Caco-2 (cell line): ENCODE data around the gene FLRT3. TPM values are rescaled to one million over a fixed set of nuclear protein-coding genes. Genes with fewer than 3 reads are reported as not detected.
A peak's percentile ranks its signal among the peaks of the same experiment; 100 is the strongest.

Source experiments
- BruUV-seq: library from RNA; stranded (reverse); fragments of 400-500 nt; replicated peaks from 2 replicates; lab custom pipeline; 2021; lab: Mats Ljungman, UMichigan
- CTCF ChIA-PET: fragments of 300-600 bp; sonication (Branson Sonifier 250); formaldehyde crosslinking; loops from one replicate; lab custom pipeline; 2022; ENCODE audit warnings: antibody characterized with exemption; lab: Charles Lee
- POLR2A ChIA-PET: fragments of 300-600 bp; sonication (Branson Sonifier 250); formaldehyde crosslinking; loops from one replicate; lab custom pipeline; 2022; ENCODE audit warnings: antibody characterized with exemption; lab: Charles Lee
- DNase-seq, 2 experiments: peaks; one replicate each; pipeline versions ENCODE4 v3.0.0 to v3.0.0-alpha.2; 2020 to 2022
- H3K27me3 ChIP-seq: replicated peaks from 2 replicates; pipeline ENCODE4 v1.6.0; 2011; ENCODE audit warnings: low read length; ENCODE audit not compliant: control insufficient read depth, insufficient read depth
- H3K36me3 ChIP-seq: 2 replicates; pipeline ENCODE4 v1.5.1; 2011; ENCODE audit warnings: low read length; ENCODE audit not compliant: control insufficient read depth, insufficient read depth
- H3K4me1 ChIP-seq: fragments of 250-450 bp; sonication (Bioruptor Pico); 2 replicates; pipeline ENCODE4 v1.5.1; 2020; ENCODE audit warnings: mild to moderate bottlenecking
- H3K4me3 ChIP-seq: 2 replicates; pipeline ENCODE4 v1.5.1; 2011; ENCODE audit warnings: low read depth, mild to moderate bottlenecking, control low read depth, low read length
- H3K9me3 ChIP-seq: fragments of 250-450 bp; sonication (Bioruptor Pico); 2 replicates; pipeline ENCODE4 v1.5.1; 2020; ENCODE audit warnings: mild to moderate bottlenecking, moderate library complexity
- H3K27ac Mint-ChIP-seq: one replicate; pipeline ENCODE4 v1.8.0; 2022; ENCODE audit warnings: mixed read lengths; ENCODE audit not compliant: unreplicated experiment
- H3K27me3 Mint-ChIP-seq: one replicate; pipeline ENCODE4 v1.8.0; 2022; ENCODE audit warnings: mixed read lengths; ENCODE audit not compliant: insufficient read depth, unreplicated experiment
- H3K36me3 Mint-ChIP-seq: one replicate; pipeline ENCODE4 v1.8.0; 2022; ENCODE audit warnings: mild to moderate bottlenecking, mixed read lengths; ENCODE audit not compliant: insufficient read depth, unreplicated experiment
- H3K4me1 Mint-ChIP-seq: one replicate; pipeline ENCODE4 v1.8.0; 2022; ENCODE audit warnings: low read depth, mixed read lengths; ENCODE audit not compliant: unreplicated experiment
- H3K4me3 Mint-ChIP-seq: one replicate; pipeline ENCODE4 v1.8.0; 2022; ENCODE audit warnings: mild to moderate bottlenecking, moderate library complexity, mixed read lengths; ENCODE audit not compliant: unreplicated experiment
- H3K9me3 Mint-ChIP-seq: one replicate; pipeline ENCODE4 v1.8.0; 2022; ENCODE audit warnings: mixed read lengths; ENCODE audit not compliant: unreplicated experiment
- CTCF ChIP-seq, 2 experiments: fragments of 200-600 bp in 1 of 2; IDR thresholded peaks; 1 replicate in 1 of 2; 2 replicates in 1 of 2; pipeline versions ENCODE4 v1.5.1 to v1.8.0; 2011 to 2022; ENCODE audit warnings: antibody characterized with exemption in 1 of 2, control low read depth in 1 of 2, inconsistent platforms in 1 of 2, low read depth in 1 of 2, low read length in 1 of 2, mild to moderate bottlenecking in 1 of 2, moderate library complexity in 1 of 2; ENCODE audit not compliant: insufficient read depth in 1 of 2, severe bottlenecking in 1 of 2, unreplicated experiment in 1 of 2
- intact Hi-C: fragments of 100-400 bp; cut with micrococcal nuclease; formaldehyde crosslinking; loops from one replicate; pipeline ENCODE4 v1.10.0; 2022; ENCODE audit not compliant: unreplicated experiment
- total RNA-seq: library from RNA; stranded (reverse); gene quantifications from 2 replicates; pipeline ENCODE4 v1.2.3, GENCODE V29; 2022

FLRT3 gene
- total RNA-seq, 1 experiment from 2014 or later = 107 TPM

GRCh38 chr20:14384416-14385175 is 47.2 kb upstream of the FLRT3 start:
- Mint-ChIP-seq H3K36me3 (no peaks in the 10 kb centered on the region), H3K27ac (no peak overlapping the region), H3K4me3 (no peak overlapping the region), H3K9me3 (peaks cover 32% of the 10 kb centered on the region), H3K4me1 (no peaks in the 10 kb centered on the region), H3K27me3 (no peaks in the 10 kb centered on the region)
- Histone ChIP-seq H3K4me3 (no peak overlapping the region), H3K27me3 (no peaks in the 10 kb centered on the region), H3K9me3 (0 out of 2 replicates have a peak, but pooled peaks cover 3% of the 10 kb centered on the region), H3K36me3 (no peaks in the 10 kb centered on the region), H3K4me1 (no peaks in the 10 kb centered on the region; the same call in 1 of the 2 replicates)
- ChIA-PET POLR2A (no interaction called here), CTCF (no interaction called here)
- intact Hi-C loops = no loop called here
- TF ChIP-seq CTCF (IDR thresholded peaks at IDR 0.05; ENCODE audit: insufficient read depth in 1 of 2, low read depth in 1 of 2, low read length in 1 of 2, severe bottlenecking in 1 of 2, unreplicated experiment in 1 of 2) = no peak
- BruUV-seq = no TSS peak
- no peak for DNase-seq

- Mint-ChIP-seq H3K27me3 (no peaks in the 10 kb centered on the region), H3K4me1 (peaks cover 6% of the 10 kb centered on the region), H3K9me3 (peaks cover 22% of the 10 kb centered on the region), H3K27ac (no peak overlapping the region), H3K36me3 (no peaks in the 10 kb centered on the region), H3K4me3 (no peak overlapping the region)
- TF ChIP-seq CTCF (IDR thresholded peaks at IDR 0.05; ENCODE audit: insufficient read depth in 1 of 2, low read depth in 1 of 2, low read length in 1 of 2, severe bottlenecking in 1 of 2, unreplicated experiment in 1 of 2) = no peak
- intact Hi-C loops = no loop called here
- H3K27me3 ChIP-seq = no peaks in the 10 kb centered on the region
- no peaks in the 10 kb centered on the region for H3K36me3 ChIP-seq
- H3K4me1 ChIP-seq = peaks cover 7% of the 10 kb centered on the region
- BruUV-seq = no TSS peak
- CTCF ChIA-PET = no interaction called here
- 0 out of 2 replicates have a peak, but pooled peaks cover 3% of the 10 kb centered on the region for H3K9me3 ChIP-seq
- POLR2A ChIA-PET = no interaction called here
- no peak overlapping the region for H3K4me3 ChIP-seq
- no peak for DNase-seq
Measured at GRCh38 chr20:14383335-14383734, 45.9 kb upstream of the FLRT3 start.

- Histone ChIP-seq H3K27me3 (no peaks in the 10 kb centered on the region), H3K9me3 (no peaks in the 10 kb centered on the region), H3K4me3 (no peak overlapping the region), H3K4me1 (peaks cover 19% of the 10 kb centered on the region), H3K36me3 (no peaks in the 10 kb centered on the region)
- no peak overlapping the region for H3K4me3 Mint-ChIP-seq
- H3K4me1 Mint-ChIP-seq = peaks cover 17% of the 10 kb centered on the region
- BruUV-seq = no TSS peak
- no peak overlapping the region for H3K27ac Mint-ChIP-seq
- ChIA-PET CTCF (no interaction called here), POLR2A (interaction anchor here (0.7 kb wide), 1 partner anchor 41 kb away, joined by 3 read pairs; the partner anchor contains the start of gene FLRT3)
- TF ChIP-seq CTCF (IDR thresholded peaks at IDR 0.05; ENCODE audit: insufficient read depth in 1 of 2, low read depth in 1 of 2, low read length in 1 of 2, severe bottlenecking in 1 of 2, unreplicated experiment in 1 of 2) = no peak
- no peaks in the 10 kb centered on the region for H3K9me3 Mint-ChIP-seq
- intact Hi-C loops = no loop called here
- DNase-seq = peak in 1 of 2 experiments; percentile 28
- no peaks in the 10 kb centered on the region for H3K27me3 Mint-ChIP-seq
- no peaks in the 10 kb centered on the region for H3K36me3 Mint-ChIP-seq
Measured at GRCh38 chr20:14378326-14378725, 40.9 kb upstream of the FLRT3 start.
